Smooth muscle cell (in vitro differentiated cells): ENCODE data around the gene MAOB. TPM values are rescaled to one million over a fixed set of nuclear protein-coding genes. Genes with fewer than 3 reads are reported as not detected.

Experiments used
- DNase-seq: peaks from one replicate; lab custom pipeline; 2025; ENCODE audit not compliant: unreplicated experiment; lab: John Stamatoyannopoulos, UW
- H2AFZ ChIP-seq: fragments of 200-600 bp; sonication (generic); 2 replicates; pipeline ENCODE4 v1.6.0; 2016; ENCODE audit warnings: antibody characterized with exemption, low read depth, mild to moderate bottlenecking
- H3F3A ChIP-seq: fragments of 200-600 bp; sonication (generic); 2 replicates; pipeline ENCODE4 v1.6.0; 2017; ENCODE audit warnings: antibody characterized with exemption, low read depth
- H3K27ac ChIP-seq: fragments of 200-600 bp; sonication (generic); 2 replicates; pipeline ENCODE4 v1.5.1; 2016; ENCODE audit warnings: low read depth, mild to moderate bottlenecking
- H3K27me3 ChIP-seq: fragments of 200-600 bp; sonication (generic); 2 replicates; pipeline ENCODE4 v1.6.1; 2016; ENCODE audit warnings: low read depth, mild to moderate bottlenecking
- H3K36me3 ChIP-seq: fragments of 200-600 bp; sonication (generic); 2 replicates; pipeline ENCODE4 v1.5.1; 2016; ENCODE audit warnings: low read depth
- H3K4me1 ChIP-seq: fragments of 200-600 bp; sonication (generic); 2 replicates; pipeline ENCODE4 v1.5.1; 2016; ENCODE audit warnings: low read depth
- H3K4me2 ChIP-seq: fragments of 200-600 bp; sonication (generic); 2 replicates; pipeline ENCODE4 v1.6.0; 2016; ENCODE audit warnings: mild to moderate bottlenecking
- H3K4me3 ChIP-seq: fragments of 200-600 bp; sonication (generic); 2 replicates; pipeline ENCODE4 v1.5.1; 2016; ENCODE audit warnings: mild to moderate bottlenecking
- H3K79me2 ChIP-seq: fragments of 200-600 bp; sonication (generic); 2 replicates; pipeline ENCODE4 v1.6.0; 2016; ENCODE audit warnings: low read depth, mild to moderate bottlenecking
- H3K9ac ChIP-seq: fragments of 200-600 bp; sonication (generic); 2 replicates; pipeline ENCODE4 v1.6.0; 2016; ENCODE audit warnings: low read depth
- H3K9me3 ChIP-seq: fragments of 200-600 bp; sonication (generic); replicated peaks from 2 replicates; pipeline ENCODE4 v1.5.1; 2016; ENCODE audit warnings: low read depth
- H4K20me1 ChIP-seq: fragments of 200-600 bp; sonication (generic); 2 replicates; pipeline ENCODE4 v1.6.0; 2016; ENCODE audit warnings: low read depth
- CTCF ChIP-seq: fragments of 200-600 bp; sonication (generic); IDR thresholded peaks from 2 replicates; pipeline ENCODE4 v1.5.1; 2017; ENCODE audit warnings: borderline replicate concordance, mild to moderate bottlenecking, antibody characterized with exemption; ENCODE audit not compliant: insufficient read depth, poor library complexity, severe bottlenecking
- WGBS: methylation state at CpG from one replicate; pipeline ENCODE4 v1.1.7; 2016; ENCODE audit warnings: low lambda C conversion rate; 5-methylcytosine and 5-hydroxymethylcytosine counted together
- polyA plus RNA-seq: library from polyadenylated mRNA; unstranded; fragments of >200 nt; fragmentation: Nextera tagmentation; extraction: Ambion mirVana; gene quantifications from 2 replicates; pipeline ENCODE4 v1.2.1, GENCODE V29; 2016
- total RNA-seq: library from RNA; depleted of rRNA; stranded (reverse); fragments of >200 nt; gene quantifications from 2 replicates; pipeline ENCODE4 v1.2.3, GENCODE V29; 2014

The MAOB gene
- total and polyA plus RNA-seq, 2 experiments from 2014 or later, result 0.93 TPM; not detected in 1

GRCh38 chrX:43716696-43717095 is 165.6 kb downstream of the MAOB start:
- no peak overlapping the region for H3K27ac ChIP-seq
- H3K4me2 ChIP-seq, result no peak overlapping the region
- H3K9me3 ChIP-seq, result no peaks in the 10 kb centered on the region
- no peaks in the 10 kb centered on the region for H3K27me3 ChIP-seq
- WGBS, result 80% methylated on average over 1 of the region's 1 CpG
- H3K4me3 ChIP-seq, result no peak overlapping the region
- no peak for DNase-seq
- no peak overlapping the region for H3K9ac ChIP-seq
- H3F3A ChIP-seq, result no peaks in the 10 kb centered on the region
- no peaks in the 10 kb centered on the region for H4K20me1 ChIP-seq
- H3K4me1 ChIP-seq, result no peaks in the 10 kb centered on the region
- H3K36me3 ChIP-seq, result no peaks in the 10 kb centered on the region
- no peaks in the 10 kb centered on the region for H3K79me2 ChIP-seq
- no peak for TF ChIP-seq CTCF
- no peak overlapping the region for H2AFZ ChIP-seq

Other genes with a start within 250 kb of the MAOB start
- gene MAOA, start 226.2 kb downstream of the MAOB start, total RNA-seq, result 1.2 and 2.0 TPM in 2 replicates
- 1.6 and 2.9 TPM in 2 replicates for gene MAOA, start 226.2 kb downstream of the MAOB start, polyA plus RNA-seq
- 1.5 and 1.6 TPM in 2 replicates for gene NDP, start 90.9 kb upstream of the MAOB start, total RNA-seq
- gene NDP, start 90.9 kb upstream of the MAOB start, polyA plus RNA-seq, result 0.33 and 0.88 TPM in 2 replicates